SK-N-SH treated with all-trans-retinoic acid at 6 μM for 48 hours (cell line): ENCODE data around the gene DYSF.

Source experiments
- ATAC-seq: fragments of 200-7000 bp; cut with Tn5 transposase; 3 replicates; pipeline ENCODE4 v1.9.1; 2020; ENCODE audit warnings: mild to moderate bottlenecking, moderate library complexity
- ARNTL ChIP-seq: fragments of 450-650 bp; formaldehyde crosslinking; IDR thresholded peaks from 2 replicates; pipeline ENCODE4 v1.5.0; 2020; ENCODE audit warnings: low read depth, mild to moderate bottlenecking, moderate library complexity, borderline replicate concordance
- BACH2 ChIP-seq: fragments of 250-450 bp; sonication (Bioruptor Pico); IDR thresholded peaks from 2 replicates; pipeline ENCODE4 v1.9.0; 2021; ENCODE audit warnings: mild to moderate bottlenecking, borderline replicate concordance
- CREB5 ChIP-seq: fragments of 250-450 bp; sonication (Bioruptor Pico); IDR thresholded peaks from 2 replicates; pipeline ENCODE4 v1.5.1; 2020; ENCODE audit warnings: low read depth, mild to moderate bottlenecking, moderate library complexity
- CSDC2 ChIP-seq: fragments of 250-450 bp; sonication (Bioruptor Pico); IDR thresholded peaks from 2 replicates; pipeline ENCODE4 v1.5.0; 2020; ENCODE audit warnings: mild to moderate bottlenecking, moderate library complexity
- CSRNP3 ChIP-seq: fragments of 250-450 bp; sonication (Bioruptor Pico); IDR thresholded peaks from 2 replicates; pipeline ENCODE4 v1.5.1; 2021; ENCODE audit warnings: mild to moderate bottlenecking, moderate library complexity
- ISL1 ChIP-seq: fragments of 250-450 bp; sonication (Bioruptor Pico); IDR thresholded peaks from 2 replicates; pipeline ENCODE4 v2.1.2; 2022; ENCODE audit warnings: mild to moderate bottlenecking, moderate library complexity
- OSR1 ChIP-seq: fragments of 250-450 bp; sonication (Bioruptor Pico); IDR thresholded peaks from 2 replicates; pipeline ENCODE4 v1.8.0; 2022; ENCODE audit warnings: moderate library complexity, mild to moderate bottlenecking, inconsistent platforms
- PATZ1 ChIP-seq: fragments of 250-450 bp; sonication (Bioruptor Pico); IDR thresholded peaks from 2 replicates; pipeline ENCODE4 v1.8.0; 2020; ENCODE audit warnings: mild to moderate bottlenecking, moderate library complexity, borderline replicate concordance
- PPARA ChIP-seq: fragments of 250-450 bp; sonication (Bioruptor Pico); IDR thresholded peaks from 2 replicates; pipeline ENCODE4 v1.5.0; 2020; ENCODE audit warnings: mild to moderate bottlenecking, borderline replicate concordance
- RARB ChIP-seq: fragments of 250-450 bp; sonication (Bioruptor Pico); IDR thresholded peaks from 2 replicates; pipeline ENCODE4 v1.8.0; 2021; ENCODE audit warnings: mild to moderate bottlenecking, moderate library complexity
- SNAI2 ChIP-seq: fragments of 250-450 bp; sonication (Bioruptor Pico); IDR thresholded peaks from 2 replicates; pipeline ENCODE4 v1.5.0; 2020; ENCODE audit warnings: mild to moderate bottlenecking, moderate library complexity
- TCF4 ChIP-seq: fragments of 250-450 bp; sonication (Bioruptor Pico); IDR thresholded peaks from 2 replicates; pipeline ENCODE4 v1.8.0; 2021; ENCODE audit warnings: mild to moderate bottlenecking, moderate library complexity, borderline replicate concordance
- TOX ChIP-seq: fragments of 250-450 bp; sonication (Bioruptor Pico); IDR thresholded peaks from 2 replicates; pipeline ENCODE4 v1.8.0; 2021; ENCODE audit warnings: mild to moderate bottlenecking, moderate library complexity, borderline replicate concordance
- TSHZ2 ChIP-seq: fragments of 250-450 bp; sonication (Bioruptor Pico); IDR thresholded peaks from 2 replicates; pipeline ENCODE4 v1.5.0; 2020; ENCODE audit warnings: mild to moderate bottlenecking, moderate library complexity
- ZC3H10 ChIP-seq: fragments of 250-450 bp; sonication (Bioruptor Pico); IDR thresholded peaks from 2 replicates; pipeline ENCODE4 v1.5.1; 2021; ENCODE audit warnings: mild to moderate bottlenecking, moderate library complexity
- ZFP3 ChIP-seq: fragments of 250-450 bp; sonication (Bioruptor Pico); IDR thresholded peaks from 2 replicates; pipeline ENCODE4 v1.5.0; 2020; ENCODE audit warnings: mild to moderate bottlenecking, moderate library complexity
- ZFP30 ChIP-seq: fragments of 450-650 bp; formaldehyde crosslinking; IDR thresholded peaks from 2 replicates; pipeline ENCODE4 v1.5.0; 2022; ENCODE audit warnings: mild to moderate bottlenecking, moderate library complexity
- ZNF565 ChIP-seq: fragments of 450-650 bp; formaldehyde crosslinking; conservative IDR thresholded peaks from 2 replicates; pipeline ENCODE4 v1.5.0; 2020; ENCODE audit warnings: low read depth, mild to moderate bottlenecking, moderate library complexity
- ZNF70 ChIP-seq: fragments of 450-650 bp; formaldehyde crosslinking; IDR thresholded peaks from 2 replicates; pipeline ENCODE4 v1.5.0; 2020; ENCODE audit warnings: mild to moderate bottlenecking, moderate library complexity
- ZNF8 ChIP-seq: fragments of 450-650 bp; formaldehyde crosslinking; IDR thresholded peaks from 2 replicates; pipeline ENCODE4 v1.5.0; 2020; ENCODE audit warnings: mild to moderate bottlenecking, moderate library complexity

DYSF gene

GRCh38 chr2:71462641-71463341 is 9.4 kb downstream of the DYSF start:
- no peak for TF ChIP-seq ZNF70 (CRISPR knock-in tag)
- TF ChIP-seq ZFP3 (CRISPR knock-in tag), result no peak
- no peak for ATAC-seq

- ATAC-seq, result no peak
- TF ChIP-seq PPARA (CRISPR knock-in tag) (no peak), TOX (no peak), ZNF8 (no peak), SNAI2 (CRISPR knock-in tag) (no peak), RARB (no peak), ARNTL (CRISPR knock-in tag) (no peak), ISL1 (CRISPR knock-in tag) (no peak), TCF4 (no peak), ZFP30 (CRISPR knock-in tag) (no peak), ZNF565 (CRISPR knock-in tag) (no peak), CSDC2 (CRISPR knock-in tag) (no peak)
Measured at GRCh38 chr2:71463342-71463654, 9.9 kb downstream of the DYSF start.

- TF ChIP-seq PPARA (CRISPR knock-in tag), result no peak
- no peak for ATAC-seq
Measured at GRCh38 chr2:71464389-71464788, 11.0 kb downstream of the DYSF start.

- TF ChIP-seq PPARA (CRISPR knock-in tag) (no peak), ZNF70 (CRISPR knock-in tag) (no peak), ZFP3 (CRISPR knock-in tag) (no peak), ZC3H10 (CRISPR knock-in tag) (no peak), PATZ1 (CRISPR knock-in tag) (no peak), CREB5 (no peak), CSDC2 (CRISPR knock-in tag) (no peak), BACH2 (CRISPR knock-in tag) (no peak), ZFP30 (CRISPR knock-in tag) (no peak), SNAI2 (CRISPR knock-in tag) (no peak), TSHZ2 (no peak)
- no peak for ATAC-seq
Measured at GRCh38 chr2:71465356-71465755, 12.0 kb downstream of the DYSF start.

GRCh38 chr2:71465961-71466300 is 12.6 kb downstream of the DYSF start:
- ATAC-seq, result no peak
- TF ChIP-seq CSRNP3 (CRISPR knock-in tag) (no peak), ZNF70 (CRISPR knock-in tag) (no peak), ZNF8 (no peak), ZC3H10 (CRISPR knock-in tag) (no peak), OSR1 (no peak)
- TF ChIP-seq, all 23 proteins: peak for 0
